ENCODE measurements around the gene IRF3.
"Not testable (repeated sequence)": the region's sequence is repeated elsewhere in the genome, so short reads cannot be mapped to it uniquely, and the experiment has no call there.

IRF3 gene

DNA sequence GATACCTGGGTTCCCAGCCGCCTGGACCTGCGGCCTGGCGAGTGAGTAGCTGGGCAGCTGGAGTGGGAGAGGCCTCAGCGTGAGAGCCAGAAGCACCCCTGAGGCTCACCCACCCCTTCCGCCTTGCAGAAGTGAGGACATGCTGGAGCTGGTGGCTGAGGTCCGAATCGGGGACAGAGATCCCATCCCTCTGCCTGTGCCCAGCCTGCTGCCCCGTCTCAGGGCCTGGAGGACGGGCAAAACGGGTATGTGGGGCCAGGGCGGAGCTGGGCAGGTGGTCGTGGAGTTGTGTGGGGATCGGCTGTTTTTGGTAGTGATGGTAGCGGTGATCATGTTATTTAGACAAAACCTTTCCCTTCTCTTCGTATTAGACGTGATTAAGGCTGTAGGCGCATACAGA is 19.1 kb downstream of the IRF3 start:
- DNase-seq (ENCODE audit: low read depth, low spot score), result no peak

DNA sequence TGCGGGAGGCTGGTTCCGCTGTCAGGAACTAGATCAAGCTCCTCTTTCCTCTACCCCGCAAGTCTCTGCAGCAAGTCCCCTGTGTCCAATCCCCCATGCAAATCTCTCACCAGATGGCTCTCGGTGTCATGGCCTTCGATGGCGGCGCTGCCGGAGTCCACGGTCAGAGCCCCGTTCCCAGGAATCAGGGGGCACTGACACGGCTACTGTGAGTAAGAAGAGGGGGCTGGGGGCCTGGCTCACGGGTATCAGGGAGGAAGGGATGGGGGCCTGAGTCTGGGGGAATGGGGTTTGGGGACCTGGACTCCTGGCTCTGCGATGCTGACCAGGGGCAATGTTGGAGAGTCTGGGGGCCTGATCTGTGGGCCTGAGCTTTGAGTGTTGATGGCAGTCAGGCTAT is 19.7 kb downstream of the IRF3 start:
- no peak for DNase-seq (ENCODE audit: low read depth, low spot score)

DNA sequence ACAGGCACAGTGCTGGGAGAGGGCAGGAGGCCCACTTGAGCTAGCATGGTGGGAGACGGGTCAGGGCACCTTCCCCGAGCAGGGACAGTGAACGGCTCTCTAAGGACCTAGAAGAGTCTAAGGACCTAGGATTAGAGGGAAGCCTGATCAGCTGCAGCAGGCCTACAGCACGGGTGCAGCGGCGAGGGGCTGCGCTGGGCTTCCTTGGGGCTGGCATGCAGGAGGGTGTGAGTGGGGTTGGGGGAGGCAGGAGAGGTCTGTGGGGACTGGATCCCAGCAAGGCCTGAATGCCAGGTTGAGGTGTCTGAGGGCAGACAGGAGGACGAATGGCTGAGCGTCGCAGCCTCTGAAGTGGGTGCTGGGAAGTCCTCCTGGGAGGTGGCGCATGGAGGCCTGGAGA is 20.1 kb downstream of the IRF3 start:
- DNase-seq (ENCODE audit: low read depth, low spot score), result no peak

DNA sequence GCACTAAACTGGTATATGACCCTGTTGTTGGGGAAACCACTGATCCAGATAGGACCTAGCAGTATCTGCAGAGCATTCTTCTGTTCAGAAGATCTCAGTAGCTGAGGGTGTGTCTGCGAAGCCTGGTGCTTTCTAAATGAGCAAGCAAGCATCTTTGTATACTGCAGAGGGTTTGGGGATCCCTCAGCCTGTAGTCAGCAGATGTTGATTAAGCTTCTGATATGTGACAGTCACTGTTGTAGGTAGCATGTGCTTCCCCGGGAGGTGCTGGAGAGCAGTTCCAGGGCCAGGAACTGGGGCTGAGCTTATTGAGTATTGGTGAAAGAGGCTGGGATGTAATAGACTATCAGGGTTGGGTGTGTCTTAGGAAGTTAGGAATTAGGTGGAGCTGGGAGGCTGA is 22.2 kb downstream of the IRF3 start:
- DNase-seq (ENCODE audit: low read depth, low spot score), result no peak

DNA sequence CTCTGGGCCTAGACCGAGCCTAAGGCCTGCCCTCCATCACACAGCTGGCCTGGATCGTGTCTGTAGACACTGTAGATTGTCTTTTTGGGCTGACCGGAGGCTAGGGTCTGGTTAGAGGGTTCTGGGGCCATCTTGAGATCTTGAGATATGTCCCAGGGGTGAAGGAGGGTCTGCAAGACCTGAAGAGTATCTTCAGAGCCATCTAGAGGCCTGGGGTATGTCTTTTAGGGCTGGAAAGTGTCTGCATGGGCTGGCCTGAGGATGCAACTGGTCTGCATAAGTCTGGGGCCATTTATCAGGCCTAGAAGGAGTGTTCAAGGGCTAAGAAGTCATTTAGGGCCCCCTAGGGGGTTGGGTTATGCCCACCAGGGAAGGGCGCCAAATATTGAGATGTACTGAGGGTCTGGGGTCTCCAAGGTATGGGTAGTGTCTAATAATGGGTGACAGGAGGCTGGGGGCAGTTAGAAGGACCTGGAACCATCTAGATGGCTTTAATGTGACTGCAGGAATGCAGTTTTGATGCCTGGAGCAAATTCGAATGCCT is 23.1 kb downstream of the IRF3 start:
- DNase-seq (ENCODE audit: low read depth, low spot score), result no peak

DNA sequence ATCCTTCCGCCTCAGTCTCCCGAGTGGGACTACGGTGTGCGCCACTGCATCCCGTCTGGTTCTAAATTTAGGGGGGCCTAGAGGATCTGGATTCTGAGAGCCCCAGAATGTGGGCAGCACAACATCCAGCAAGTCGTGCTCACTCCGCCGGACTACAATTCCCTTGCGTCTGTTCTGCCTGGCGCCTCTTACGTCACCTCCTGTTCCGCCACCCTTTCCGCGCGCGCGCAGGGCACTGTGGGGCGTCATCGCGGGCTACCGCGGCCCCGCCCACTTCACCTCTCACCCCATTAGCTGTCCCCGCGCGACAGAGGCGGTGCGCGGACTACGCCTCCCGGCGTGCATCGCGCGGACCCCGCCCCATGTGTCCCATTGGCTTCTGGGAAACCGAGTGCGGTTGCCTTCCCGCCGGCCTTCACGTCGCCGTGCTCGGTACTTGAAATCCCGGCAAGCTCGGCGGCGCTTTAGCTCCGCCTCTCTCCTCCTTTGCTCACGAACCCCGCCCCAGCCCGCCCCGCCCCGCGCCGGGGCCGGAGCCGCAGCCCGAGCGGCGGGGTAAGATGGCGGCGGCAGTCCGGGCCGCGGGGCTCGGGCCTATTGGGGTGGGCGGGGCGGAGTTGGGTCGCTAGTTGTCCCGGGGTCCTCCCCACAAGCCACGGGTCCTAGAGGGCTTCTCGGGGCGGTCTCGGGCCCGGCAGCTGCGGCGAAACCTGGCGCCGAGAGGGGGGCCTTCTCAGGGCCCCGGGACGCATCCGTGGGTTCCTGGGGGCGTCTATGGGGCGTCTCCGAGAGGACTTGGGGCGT is 23.8 kb downstream of the IRF3 start, which contains the start of gene SCAF1:
TSS of gene SCAF1 (plus strand) at position 522 of the 804 bp plus-strand sequence. CDS start 2,818 bp downstream, outside the sequence.
- peak; percentile 100 for DNase-seq (ENCODE audit: low read depth, low spot score)

DNA sequence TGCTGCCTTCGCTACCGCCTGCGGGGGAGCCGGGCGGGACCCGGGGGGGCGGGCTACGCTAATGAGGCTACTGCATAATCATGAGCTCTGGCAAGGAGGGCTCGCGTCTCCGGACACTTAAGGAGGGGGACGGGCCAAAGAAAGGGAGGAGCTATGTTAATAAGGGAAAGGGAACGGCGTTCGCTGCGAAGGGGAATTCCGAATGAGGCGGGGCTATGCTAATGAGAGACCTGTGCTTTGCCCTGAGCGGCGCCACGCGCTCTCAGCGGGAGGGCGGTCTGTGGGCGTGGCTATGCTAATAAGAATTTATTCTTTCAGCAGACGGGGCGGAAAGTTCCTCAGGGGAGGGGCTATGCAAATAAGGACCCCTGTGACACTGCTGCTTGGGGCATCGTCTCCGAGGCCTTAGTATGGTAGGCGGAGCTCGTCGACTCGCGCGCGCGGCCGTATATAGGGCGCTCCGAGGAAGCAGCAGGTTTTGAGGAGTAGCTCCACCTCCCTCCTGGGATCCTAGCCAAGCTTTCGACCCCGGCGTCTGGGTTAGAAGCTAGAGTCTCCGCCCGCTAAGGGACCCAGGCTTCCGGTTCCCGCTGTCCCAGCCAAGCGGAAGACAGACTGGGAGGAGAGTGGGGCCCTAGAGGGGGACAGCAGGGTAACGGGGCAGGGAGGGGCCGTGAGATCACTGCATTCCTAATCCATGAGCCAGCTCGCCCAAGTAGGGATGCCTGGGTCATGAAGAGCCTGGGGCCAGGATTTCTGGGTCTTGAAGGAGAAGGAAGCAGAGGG is 25.4 kb downstream of the IRF3 start, which contains the start of gene RRAS:
TSS of gene RRAS (minus strand) at position 31 of the 786 bp plus-strand sequence. CDS start 45 bp downstream, outside the sequence.
- DNase-seq (ENCODE audit: low read depth, low spot score), result peak; percentile 100

DNA sequence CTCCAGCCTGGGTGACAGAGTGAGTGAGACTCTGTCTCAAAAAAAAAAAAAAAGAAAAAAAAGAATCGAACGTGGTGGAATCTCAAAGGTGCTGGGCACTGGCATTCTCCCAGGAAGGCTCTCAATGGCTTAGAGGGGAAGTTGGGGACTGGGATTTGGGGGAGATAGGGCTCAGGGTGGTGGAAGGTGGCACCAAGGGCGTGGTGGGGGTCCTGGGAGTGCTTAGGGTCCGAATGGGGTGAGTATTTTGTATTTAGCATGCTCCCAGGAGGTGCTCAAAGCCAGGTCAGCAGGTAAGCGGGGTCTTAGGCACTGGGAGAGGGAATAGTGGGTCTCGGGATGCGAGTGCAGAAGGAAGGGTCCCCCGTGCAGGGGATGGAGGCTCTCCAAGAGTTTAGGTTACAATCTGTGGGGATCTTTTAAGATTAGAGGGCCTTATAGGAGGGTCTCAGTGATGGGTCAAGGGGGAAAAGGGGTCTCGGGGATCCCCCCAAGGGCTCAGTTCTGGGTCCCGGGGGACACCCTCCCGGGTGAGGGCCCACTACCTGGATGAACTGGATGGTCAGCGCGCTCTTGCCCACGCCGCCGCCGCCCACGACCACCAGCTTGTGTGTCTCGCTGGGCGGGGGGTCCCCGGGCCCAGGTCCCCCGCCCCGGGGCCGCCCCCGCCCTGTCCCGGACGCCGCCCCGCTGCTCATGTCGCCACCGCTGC is 26.1 kb downstream of the IRF3 start:
- DNase-seq (ENCODE audit: low read depth, low spot score), result no peak

DNA sequence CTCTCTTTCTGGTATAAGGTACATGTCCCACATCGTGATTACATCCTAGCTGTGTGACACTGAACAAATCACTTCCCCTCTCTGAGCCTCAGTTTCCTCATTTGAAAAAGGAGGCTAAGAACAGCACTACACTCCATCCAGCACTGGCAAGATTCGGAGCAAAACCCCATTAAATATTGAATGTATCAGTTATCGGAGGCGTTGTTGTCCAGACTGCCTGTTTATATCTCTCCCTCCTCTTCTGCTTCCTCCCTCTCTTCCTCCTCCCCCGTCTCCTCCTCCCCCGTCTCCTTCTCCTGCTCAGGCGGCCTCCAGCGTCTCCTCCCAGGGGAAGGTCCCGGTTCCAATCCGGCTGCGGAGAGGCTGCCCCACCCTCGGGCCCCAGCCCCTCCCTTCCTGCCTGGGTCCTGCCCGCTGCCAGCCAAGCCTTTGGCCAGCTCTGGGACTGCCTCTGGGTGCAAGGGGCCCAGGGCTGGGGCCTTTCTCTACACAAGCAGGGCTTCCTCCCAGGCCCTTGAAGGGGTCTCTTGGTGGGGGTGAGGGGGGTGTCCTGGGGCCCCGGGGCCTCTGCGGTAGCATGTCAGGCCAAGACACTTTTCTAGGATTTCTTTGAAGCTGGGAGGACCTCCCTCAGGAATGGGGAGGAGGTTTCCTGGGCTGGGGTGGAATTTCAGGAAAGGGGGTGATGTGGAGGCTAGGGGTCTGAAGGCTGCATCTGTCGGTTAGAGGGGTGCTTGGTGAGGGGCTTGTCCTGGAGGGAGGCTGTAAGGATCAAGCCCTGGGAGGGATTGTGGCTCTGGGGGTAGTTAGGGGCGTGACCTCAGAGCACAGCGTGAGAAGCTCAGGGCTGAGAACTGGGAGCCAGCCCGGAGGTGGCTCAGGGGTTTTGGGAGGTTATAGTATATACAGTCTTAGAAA is 27.6 kb downstream of the IRF3 start:
- no peak for DNase-seq (ENCODE audit: low read depth, low spot score)

DNA sequence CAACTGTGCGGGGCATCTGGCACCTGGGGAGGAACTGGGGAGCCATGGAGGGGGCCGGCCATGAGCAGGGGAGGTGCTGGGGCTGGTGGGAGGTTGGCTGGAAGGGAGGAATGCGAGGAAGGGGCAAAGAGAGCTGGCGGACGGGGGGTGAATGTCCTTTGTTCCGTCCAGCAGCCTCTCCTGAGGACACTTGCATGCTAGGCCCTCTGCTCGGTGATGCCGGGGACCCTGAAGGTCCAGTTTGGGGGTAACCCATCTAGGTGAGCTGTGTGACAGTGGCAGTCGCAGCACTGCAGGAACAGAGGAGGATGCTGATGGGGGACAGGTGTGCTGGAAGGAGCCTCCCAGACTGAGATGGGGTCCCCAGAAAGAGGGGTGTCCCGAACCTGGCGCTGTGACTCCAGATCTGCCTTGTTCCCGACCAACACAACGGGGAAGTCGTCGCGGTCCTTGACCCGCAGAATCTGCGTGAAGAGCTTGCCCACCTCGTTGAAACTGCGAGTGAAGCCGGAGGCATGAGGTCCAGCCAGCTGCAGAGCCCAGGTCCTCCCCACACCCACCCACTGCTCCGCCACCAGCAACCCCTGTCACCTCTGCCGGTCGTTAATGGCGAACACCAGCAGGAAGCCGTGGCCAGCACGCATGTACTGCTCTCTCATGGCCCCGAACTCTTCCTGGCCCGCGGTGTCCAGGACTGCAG is 29.3 kb downstream of the IRF3 start:
- DNase-seq (ENCODE audit: low read depth, low spot score), result no peak

DNA sequence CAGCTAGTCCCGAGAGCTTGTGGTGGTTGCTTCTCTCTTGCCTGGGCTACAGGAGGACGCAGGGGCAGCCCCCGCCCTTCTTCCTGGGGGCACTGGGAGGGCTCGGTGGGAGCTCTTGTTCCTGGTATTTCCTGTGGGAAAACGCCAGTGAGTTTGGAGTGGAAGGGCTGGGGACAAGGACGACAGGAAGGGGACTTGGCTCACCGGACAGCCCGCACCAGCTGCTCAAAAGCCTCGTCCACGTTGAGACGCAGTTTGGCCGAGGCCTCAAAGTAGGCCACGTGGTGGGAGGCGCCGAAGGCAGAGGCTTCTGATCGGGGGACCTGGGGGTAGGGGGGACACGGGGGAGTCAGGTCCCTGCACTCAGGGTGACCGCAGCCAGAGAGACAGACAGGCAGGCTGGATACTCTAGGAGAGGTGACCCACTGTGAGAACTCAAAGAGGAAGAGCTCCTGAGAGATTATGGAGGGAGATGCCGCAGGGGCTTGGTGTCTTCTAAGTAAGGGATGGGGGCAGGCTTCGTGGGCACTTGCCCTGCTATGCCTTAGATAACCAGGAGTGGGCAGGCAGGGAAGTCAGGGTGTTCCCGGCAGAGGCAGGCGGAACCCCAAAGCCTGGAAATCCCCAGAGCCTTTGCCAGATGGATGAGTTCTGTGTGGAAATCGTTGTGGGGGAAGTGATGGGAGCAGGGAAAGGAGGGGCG is 30.0 kb downstream of the IRF3 start:
- no peak for DNase-seq (ENCODE audit: low read depth, low spot score)

DNA sequence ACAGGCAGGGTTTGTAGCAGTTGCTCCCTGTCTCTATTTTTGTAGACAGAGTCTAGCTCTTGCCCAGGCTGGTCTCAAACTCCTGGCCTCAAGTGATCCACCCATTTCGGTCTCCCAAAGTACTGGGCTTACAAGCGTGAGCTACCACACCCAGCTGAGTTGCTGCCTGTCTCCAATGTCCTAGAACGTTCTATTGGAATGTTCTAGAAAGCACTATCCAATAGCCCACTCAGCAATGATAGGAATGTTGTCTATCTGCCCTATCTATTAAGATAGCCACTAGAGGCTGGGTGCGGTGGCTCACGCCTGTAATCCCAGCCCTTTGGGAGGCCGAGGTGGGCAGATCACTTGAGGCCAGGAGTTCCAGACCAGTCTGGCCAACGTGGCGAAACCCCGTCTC is 32.4 kb downstream of the IRF3 start:
- not testable (repeated sequence) for DNase-seq (ENCODE audit: low read depth, low spot score)

DNA sequence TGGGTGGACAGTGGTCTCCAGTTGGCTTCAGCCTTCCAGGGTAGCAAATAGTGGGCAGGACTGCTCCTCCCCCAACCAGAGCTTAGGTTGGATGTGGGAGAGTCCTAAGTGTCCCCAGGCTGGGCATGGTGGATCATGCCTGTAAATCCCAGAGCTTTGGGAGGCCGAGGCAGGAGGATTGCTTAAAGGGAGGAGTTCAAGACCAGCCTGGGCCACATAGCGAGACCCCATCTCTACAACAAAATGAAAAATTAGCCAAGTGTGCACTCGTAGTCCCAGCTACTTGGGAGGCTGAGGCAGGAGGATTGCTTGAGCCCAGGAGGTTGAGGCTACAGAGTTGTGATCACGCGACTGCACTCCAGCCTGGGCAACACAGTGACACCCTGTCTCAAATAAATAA is 33.1 kb downstream of the IRF3 start:
- no peak for DNase-seq (ENCODE audit: low read depth, low spot score)

DNA sequence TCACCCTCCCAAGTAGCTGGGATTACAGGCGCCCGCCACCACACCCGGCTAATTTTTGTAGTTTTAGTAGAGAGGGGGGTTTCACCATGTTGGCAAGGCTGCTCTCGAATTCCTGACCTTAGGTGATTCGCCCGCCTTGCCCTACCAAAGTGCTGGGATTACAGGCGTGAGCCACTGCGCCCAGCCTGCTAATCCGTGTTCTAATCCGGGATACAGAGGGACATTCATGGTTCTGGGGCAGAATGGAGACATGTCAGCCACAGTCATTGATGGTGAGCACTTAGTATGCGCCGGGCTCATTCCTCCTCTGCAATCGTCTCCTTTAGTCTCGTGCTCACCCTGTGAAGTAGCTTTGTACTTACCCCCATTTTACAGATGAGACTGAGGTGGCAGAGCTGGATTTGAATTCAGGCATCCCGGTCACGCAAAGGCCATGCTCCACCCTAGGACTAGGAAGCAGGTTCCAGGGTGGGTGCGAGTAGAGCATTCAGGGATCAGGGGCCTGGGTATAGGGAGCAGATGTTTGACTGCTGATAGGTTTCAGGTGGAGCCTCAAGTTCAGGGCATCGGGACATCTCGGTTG is 34.0 kb downstream of the IRF3 start:
- no peak for DNase-seq (ENCODE audit: low read depth, low spot score)

DNA sequence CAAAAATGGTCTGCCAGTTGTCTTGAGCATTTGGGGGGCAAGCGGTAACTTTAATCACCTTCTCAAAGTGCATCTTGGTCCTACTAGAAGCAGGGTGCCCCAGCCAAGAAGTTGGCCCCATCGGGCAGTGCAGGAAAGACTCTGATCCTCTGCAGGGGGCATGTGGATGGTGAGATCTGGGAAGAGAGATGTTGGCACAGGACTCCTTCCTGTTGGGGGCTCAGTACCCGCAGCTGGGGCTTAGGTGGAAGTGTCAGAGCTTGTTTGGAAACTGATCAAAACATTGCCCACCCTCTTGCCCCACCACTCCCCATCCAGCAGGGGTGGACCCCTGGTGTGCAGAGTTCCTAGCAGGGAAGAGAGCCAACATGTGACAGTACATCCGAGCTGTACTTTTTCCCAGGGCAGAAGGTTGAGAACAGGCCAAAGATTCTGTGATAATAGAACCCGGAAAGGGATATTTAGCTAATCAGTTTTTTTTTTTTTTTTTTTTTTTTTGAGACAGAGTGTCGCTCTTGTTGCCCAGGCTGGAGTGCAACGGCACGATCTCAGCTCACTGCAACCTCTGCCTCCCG is 34.6 kb downstream of the IRF3 start:
- DNase-seq (ENCODE audit: low read depth, low spot score), result no peak

DNA sequence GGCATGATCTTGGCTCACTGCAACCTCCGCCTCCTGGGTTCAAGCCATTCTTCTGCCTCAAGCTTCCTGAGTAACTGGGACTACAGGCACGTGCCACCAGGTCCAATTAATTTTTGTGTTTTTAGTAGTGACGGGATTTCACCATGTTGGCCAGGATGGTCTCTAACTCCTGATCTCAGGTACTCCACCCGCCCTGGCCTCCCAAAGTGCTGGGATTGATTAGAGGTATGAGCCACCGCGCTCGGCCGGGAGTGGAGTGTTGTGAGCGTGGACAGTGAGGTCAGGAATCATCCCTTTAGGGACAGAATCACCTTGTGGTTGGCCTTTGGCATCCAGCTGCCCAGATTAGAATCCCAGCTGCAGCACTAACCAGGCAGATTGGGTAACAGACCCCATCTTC is 36.0 kb downstream of the IRF3 start:
- DNase-seq (ENCODE audit: low read depth, low spot score), result no peak

DNA sequence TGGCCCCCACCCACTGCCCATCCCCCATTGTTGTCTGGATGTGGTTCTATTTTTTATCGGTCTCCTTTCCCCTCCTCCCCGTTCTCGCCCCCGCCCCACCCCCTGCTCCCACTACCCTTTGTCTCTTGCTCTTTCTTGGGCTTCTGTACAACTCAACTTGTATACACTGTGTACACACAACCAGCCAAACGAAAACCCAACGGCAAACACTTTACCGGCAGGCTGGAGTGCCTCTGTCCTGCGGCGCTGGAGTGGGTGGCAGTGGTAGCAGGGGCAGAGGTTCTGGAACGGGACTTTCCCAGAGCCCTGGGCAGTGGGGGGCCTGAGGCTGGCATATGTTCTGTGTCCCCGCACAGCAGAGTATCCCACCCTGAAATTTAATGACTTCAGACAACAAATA is 39.4 kb downstream of the IRF3 start:
- DNase-seq (ENCODE audit: low read depth, low spot score), result no peak

DNA sequence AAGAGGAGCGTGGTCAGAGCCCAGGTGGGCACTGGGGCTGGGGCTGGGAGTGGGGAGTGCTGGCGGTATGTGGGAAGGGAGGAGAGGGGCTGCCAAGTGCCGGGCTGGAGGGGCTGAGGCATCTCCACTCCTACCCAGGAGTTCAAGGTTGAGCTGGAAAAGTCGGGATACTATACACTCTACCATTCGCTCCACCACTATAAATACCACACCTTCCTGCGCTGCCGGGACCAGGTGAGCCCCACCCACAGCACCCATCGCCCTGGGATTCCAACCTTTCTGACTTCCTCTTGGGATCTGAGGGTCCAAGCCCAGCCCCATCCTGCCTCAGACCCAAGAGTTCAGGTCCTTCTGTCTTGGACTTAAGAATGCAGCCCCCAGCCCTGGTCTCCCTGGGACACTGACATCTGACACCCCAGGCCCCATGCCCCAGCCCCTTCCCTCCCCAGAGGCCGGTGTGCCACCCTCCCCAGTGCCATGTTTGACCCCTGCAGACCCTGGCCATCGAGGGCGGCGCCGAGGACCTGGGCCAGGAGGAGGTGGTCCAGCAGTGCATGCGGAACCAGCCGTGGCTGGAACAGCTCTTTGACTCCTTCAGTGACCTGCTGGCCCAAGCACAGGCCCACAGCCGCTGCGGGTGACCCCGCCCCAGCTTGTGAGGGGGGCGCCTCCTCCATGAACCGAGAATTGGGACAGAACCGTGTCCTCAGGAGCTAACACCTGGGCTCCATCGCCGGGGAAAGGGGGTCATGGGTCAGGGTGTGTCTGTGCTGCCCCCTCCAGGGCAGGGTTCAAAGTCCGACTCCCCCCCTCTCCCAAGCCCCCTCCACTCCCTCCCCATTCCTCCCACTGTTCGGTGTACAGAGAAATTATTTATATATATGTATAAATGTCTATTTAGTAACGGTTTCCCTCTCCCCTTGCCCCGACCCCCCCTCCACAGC is 40.4 kb downstream of the IRF3 start:
- DNase-seq (ENCODE audit: low read depth, low spot score), result no peak

Data from smooth muscle cell of the brain vasculature (primary cell).